A673 (cell line): ENCODE results near the gene G3BP2. TPM values are rescaled to one million over a fixed set of nuclear protein-coding genes. Genes with fewer than 3 reads are reported as not detected.

Experiments
- BruUV-seq: library from RNA; stranded (reverse); fragments of 400-500 nt; replicated peaks from 2 replicates; lab custom pipeline; 2021; lab: Mats Ljungman, UMichigan
- CTCF ChIA-PET: fragments of 300-600 bp; sonication (Branson Sonifier 250); formaldehyde crosslinking; loops from one replicate; lab custom pipeline; 2022; ENCODE audit warnings: antibody characterized with exemption; lab: Charles Lee
- POLR2A ChIA-PET: fragments of 300-600 bp; sonication (Branson Sonifier 250); formaldehyde crosslinking; loops from one replicate; lab custom pipeline; 2022; ENCODE audit warnings: antibody characterized with exemption; ENCODE audit not compliant: low non-redundant PET; lab: Charles Lee
- DNase-seq: peaks from one replicate; pipeline ENCODE4 v3.0.0-alpha.2; 2015; ENCODE audit warnings: low spot score
- H3K27ac ChIP-seq: fragments of 200-600 bp; sonication (generic); 2 replicates; pipeline ENCODE4 v1.5.1; 2016; ENCODE audit warnings: mixed run types, low read depth, mild to moderate bottlenecking, mixed read lengths, antibody characterized with exemption, low read length; ENCODE audit not compliant: poor library complexity, severe bottlenecking
- H3K27me3 ChIP-seq: fragments of 200-600 bp; sonication (generic); replicated peaks from 2 replicates; pipeline ENCODE4 v1.6.1; 2017; ENCODE audit warnings: mixed run types, low read depth, mild to moderate bottlenecking, mixed read lengths, antibody characterized with exemption, low read length; ENCODE audit not compliant: insufficient read depth, poor library complexity
- H3K36me3 ChIP-seq: fragments of 200-600 bp; sonication (generic); 2 replicates; pipeline ENCODE4 v1.6.1; 2016; ENCODE audit warnings: mixed run types, mild to moderate bottlenecking, mixed read lengths, antibody characterized with exemption, low read length; ENCODE audit not compliant: insufficient read depth, poor library complexity, severe bottlenecking
- H3K4me1 ChIP-seq: fragments of 200-600 bp; sonication (generic); 2 replicates; pipeline ENCODE4 v1.6.1; 2017; ENCODE audit warnings: mixed run types, mild to moderate bottlenecking, mixed read lengths, antibody characterized with exemption, low read length; ENCODE audit not compliant: insufficient read depth, poor library complexity, severe bottlenecking
- H3K4me3 ChIP-seq: fragments of 200-600 bp; sonication (generic); 2 replicates; pipeline ENCODE4 v1.5.1; 2016; ENCODE audit warnings: low read depth, mixed run types, mild to moderate bottlenecking, mixed read lengths, low read length; ENCODE audit not compliant: poor library complexity, severe bottlenecking
- H3K9me3 ChIP-seq: fragments of 200-600 bp; sonication (generic); 2 replicates; pipeline ENCODE4 v1.6.1; 2016; ENCODE audit warnings: mixed run types, low read depth, mild to moderate bottlenecking, mixed read lengths, antibody characterized with exemption, low read length; ENCODE audit not compliant: poor library complexity, severe bottlenecking
- EZH2 ChIP-seq: fragments of 200-600 bp; sonication (generic); IDR thresholded peaks from 2 replicates; pipeline ENCODE4 v1.6.1; 2017; ENCODE audit warnings: borderline replicate concordance, low read depth, mild to moderate bottlenecking, mixed read lengths, antibody characterized with exemption, low read length; ENCODE audit not compliant: poor library complexity, severe bottlenecking
- intact Hi-C: fragments of 100-400 bp; cut with micrococcal nuclease; formaldehyde crosslinking; loops from one replicate; pipeline ENCODE4 v1.10.0; 2022; ENCODE audit not compliant: unreplicated experiment
- total RNA-seq: library from RNA; stranded (reverse); gene quantifications from 2 replicates; pipeline ENCODE4 v1.2.3, GENCODE V29; 2021
- TF ChIP-seq, protein P1 (sequence below): fragments of 300-800, 200-600 bp; sonication (generic); conservative IDR thresholded peaks from 2 replicates; pipeline ENCODE4 v1.5.1; 2017; ENCODE audit warnings: low read depth, mild to moderate bottlenecking, antibody characterized with exemption, low read length, moderate library complexity, mixed read lengths

Gene G3BP2
- total RNA-seq, 1 experiment from 2014 or later = 124 TPM

DNA sequence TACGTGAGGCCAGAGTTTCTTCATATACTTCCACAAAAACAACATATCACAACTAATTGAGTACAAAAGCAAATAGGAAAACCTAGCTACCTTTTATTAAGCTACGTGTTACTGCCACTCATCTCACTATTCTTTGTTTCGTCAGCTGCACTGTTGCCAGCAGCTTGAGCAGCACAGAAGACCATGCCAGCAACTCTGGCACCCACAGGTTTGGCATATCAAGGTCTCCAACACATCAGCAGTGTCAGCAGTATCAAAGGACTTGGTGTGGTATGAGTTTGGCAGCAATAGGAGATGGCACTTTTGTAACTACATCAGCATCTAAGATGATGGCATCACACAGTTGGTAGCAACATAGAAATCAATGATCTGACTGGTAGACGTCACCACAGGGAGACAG, 73.6 kb downstream of the G3BP2 start:
- Histone ChIP-seq H3K4me1 (peaks cover 20% of the 10 kb centered on the region), H3K9me3 (no peaks in the 10 kb centered on the region), H3K27ac (no peak overlapping the region), H3K4me3 (no peak overlapping the region), H3K36me3 (no peaks in the 10 kb centered on the region), H3K27me3 (no peaks in the 10 kb centered on the region)
- CTCF ChIA-PET = no interaction called here
- POLR2A ChIA-PET = no interaction called here
- no peak for TF ChIP-seq EZH2
- TF ChIP-seq, protein P1, sequence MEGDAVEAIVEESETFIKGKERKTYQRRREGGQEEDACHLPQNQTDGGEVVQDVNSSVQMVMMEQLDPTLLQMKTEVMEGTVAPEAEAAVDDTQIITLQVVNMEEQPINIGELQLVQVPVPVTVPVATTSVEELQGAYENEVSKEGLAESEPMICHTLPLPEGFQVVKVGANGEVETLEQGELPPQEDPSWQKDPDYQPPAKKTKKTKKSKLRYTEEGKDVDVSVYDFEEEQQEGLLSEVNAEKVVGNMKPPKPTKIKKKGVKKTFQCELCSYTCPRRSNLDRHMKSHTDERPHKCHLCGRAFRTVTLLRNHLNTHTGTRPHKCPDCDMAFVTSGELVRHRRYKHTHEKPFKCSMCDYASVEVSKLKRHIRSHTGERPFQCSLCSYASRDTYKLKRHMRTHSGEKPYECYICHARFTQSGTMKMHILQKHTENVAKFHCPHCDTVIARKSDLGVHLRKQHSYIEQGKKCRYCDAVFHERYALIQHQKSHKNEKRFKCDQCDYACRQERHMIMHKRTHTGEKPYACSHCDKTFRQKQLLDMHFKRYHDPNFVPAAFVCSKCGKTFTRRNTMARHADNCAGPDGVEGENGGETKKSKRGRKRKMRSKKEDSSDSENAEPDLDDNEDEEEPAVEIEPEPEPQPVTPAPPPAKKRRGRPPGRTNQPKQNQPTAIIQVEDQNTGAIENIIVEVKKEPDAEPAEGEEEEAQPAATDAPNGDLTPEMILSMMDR = no peak
- intact Hi-C loops = no loop called here
- no TSS peak for BruUV-seq
- no peak for DNase-seq

DNA sequence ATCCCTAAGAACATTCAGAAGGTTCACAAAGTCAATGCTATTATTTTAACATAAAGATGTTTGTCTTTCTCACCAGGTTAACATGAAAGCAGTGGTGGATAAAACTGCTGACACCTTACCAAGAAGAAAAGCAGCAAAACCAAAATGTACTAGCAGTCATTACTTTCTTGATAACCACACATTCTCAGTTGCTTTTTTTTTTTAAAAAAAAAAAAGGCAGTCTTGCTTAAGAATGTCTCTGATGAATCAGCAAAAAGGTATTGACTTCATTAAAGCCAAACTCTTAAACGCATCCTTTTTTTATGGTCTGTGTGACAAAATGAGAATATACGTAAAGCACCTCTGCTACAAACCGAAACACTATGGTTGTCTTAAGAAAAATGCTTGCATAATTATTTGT, 74.8 kb downstream of the G3BP2 start:
- CTCF ChIA-PET = no interaction called here
- Histone ChIP-seq H3K36me3 (no peaks in the 10 kb centered on the region), H3K9me3 (no peaks in the 10 kb centered on the region), H3K4me1 (peaks cover 20% of the 10 kb centered on the region), H3K4me3 (no peak overlapping the region), H3K27me3 (no peaks in the 10 kb centered on the region), H3K27ac (no peak overlapping the region)
- DNase-seq = peak; percentile 29
- POLR2A ChIA-PET = no interaction called here
- no TSS peak for BruUV-seq
- intact Hi-C loops = no loop called here
- TF ChIP-seq, protein P1 = no peak
- TF ChIP-seq EZH2 = no peak

DNA sequence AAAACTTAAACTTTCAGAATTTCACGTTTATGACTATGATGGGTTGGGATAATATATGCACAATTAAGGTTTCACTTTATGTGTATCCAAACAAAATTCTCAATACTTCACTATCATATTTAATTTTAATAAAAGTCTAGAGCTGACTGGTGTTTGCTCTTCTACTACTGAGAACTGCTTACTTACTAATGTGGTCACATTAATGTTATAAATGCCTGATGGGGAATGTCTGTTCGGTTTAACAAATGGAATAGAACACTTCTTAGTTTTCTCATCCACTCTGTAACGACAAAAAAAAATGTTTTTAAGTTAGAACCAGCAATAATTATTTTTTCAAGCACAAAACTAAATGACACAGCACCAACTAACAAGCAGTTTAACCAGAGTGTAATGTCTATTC, 77.2 kb downstream of the G3BP2 start:
- Histone ChIP-seq H3K4me1 (peaks cover 20% of the 10 kb centered on the region), H3K36me3 (no peaks in the 10 kb centered on the region), H3K27me3 (no peaks in the 10 kb centered on the region), H3K9me3 (no peaks in the 10 kb centered on the region), H3K4me3 (no peak overlapping the region), H3K27ac (peak overlapping the region; percentile 75)
- DNase-seq = peak; percentile 25
- ChIA-PET POLR2A (interaction anchor here (0.6 kb wide), 1 partner anchor 18 kb away, joined by 5 read pairs; no protein-coding TSS in a partner anchor), CTCF (interaction anchor here (0.6 kb wide), 1 partner anchor 252 kb away, joined by 3 read pairs; no protein-coding TSS in a partner anchor)
- intact Hi-C loops = no loop called here
- BruUV-seq = no TSS peak
- TF ChIP-seq, protein P1 = no peak
